Mesendoderm (in vitro differentiated cells): ENCODE data around the gene TRMT1L.

ENCODE experiments used
- DNase-seq: peaks from one replicate; pipeline ENCODE4 v3.0.0; 2013
- H2AK5ac ChIP-seq: 2 replicates; pipeline ENCODE4 v1.6.1; 2013; ENCODE audit warnings: low read length, inconsistent platforms
- H2BK120ac ChIP-seq: 2 replicates; pipeline ENCODE4 v1.6.1; 2013; ENCODE audit warnings: low read depth, mild to moderate bottlenecking, low read length, moderate library complexity, mixed read lengths
- H2BK15ac ChIP-seq: replicated peaks from 2 replicates; pipeline ENCODE4 v1.6.1; 2013; ENCODE audit warnings: low read depth, mild to moderate bottlenecking, moderate library complexity
- H2BK5ac ChIP-seq: 2 replicates; pipeline ENCODE4 v1.6.1; 2013; ENCODE audit warnings: low read length, inconsistent platforms
- H3K18ac ChIP-seq: 2 replicates; pipeline ENCODE4 v1.6.1; 2013; ENCODE audit warnings: mild to moderate bottlenecking, low read length, mixed read lengths
- H3K23ac ChIP-seq: one replicate; pipeline ENCODE4 v1.6.1; 2013; ENCODE audit warnings: low read length
- H3K27ac ChIP-seq: 2 replicates; pipeline ENCODE4 v1.5.1; 2013; ENCODE audit warnings: low read depth, mild to moderate bottlenecking, inconsistent platforms, low read length, moderate library complexity
- H3K27me3 ChIP-seq: 2 replicates; pipeline ENCODE4 v1.6.1; 2013; ENCODE audit warnings: low read length, control low read depth, mild to moderate bottlenecking, inconsistent platforms; ENCODE audit not compliant: insufficient read depth, poor library complexity
- H3K36me3 ChIP-seq: 2 replicates; pipeline ENCODE4 v1.6.1; 2013; ENCODE audit warnings: low read length, inconsistent platforms; ENCODE audit not compliant: control insufficient read depth, insufficient read depth
- H3K4ac ChIP-seq: one replicate; pipeline ENCODE4 v1.6.1; 2013; ENCODE audit warnings: low read depth, mild to moderate bottlenecking, low read length, moderate library complexity
- H3K4me1 ChIP-seq: 2 replicates; pipeline ENCODE4 v1.6.1; 2013; ENCODE audit warnings: low read depth, low read length, inconsistent platforms; ENCODE audit not compliant: control insufficient read depth
- H3K4me2 ChIP-seq: 2 replicates; pipeline ENCODE4 v1.6.1; 2013; ENCODE audit warnings: low read length
- H3K4me3 ChIP-seq: 2 replicates; pipeline ENCODE4 v1.5.1; 2013; ENCODE audit warnings: mild to moderate bottlenecking, low read length
- H3K56ac ChIP-seq: one replicate; pipeline ENCODE4 v1.6.1; 2013; ENCODE audit warnings: low read length
- H3K79me1 ChIP-seq: 2 replicates; pipeline ENCODE4 v1.6.1; 2013; ENCODE audit warnings: low read length, inconsistent platforms
- H3K79me2 ChIP-seq: 2 replicates; pipeline ENCODE4 v1.6.1; 2013; ENCODE audit warnings: mild to moderate bottlenecking, low read length; ENCODE audit not compliant: control insufficient read depth, insufficient read depth
- H3K9ac ChIP-seq: 2 replicates; pipeline ENCODE4 v1.6.1; 2013; ENCODE audit warnings: low read length, inconsistent platforms
- H4K5ac ChIP-seq: one replicate; pipeline ENCODE4 v1.6.1; 2013; ENCODE audit warnings: low read length
- H4K8ac ChIP-seq: one replicate; pipeline ENCODE4 v1.6.1; 2013; ENCODE audit warnings: low read depth, mild to moderate bottlenecking, control low read depth, low read length, moderate library complexity
- WGBS: extraction: QIAGEN DNeasy Blood & Tissue Kit; methylation state at CpG from one replicate; pipeline ENCODE4 v1.1.7; 2013; ENCODE audit warnings: low lambda C conversion rate, missing lambda C conversion rate; ENCODE audit not compliant: insufficient coverage; ENCODE audit errors: extremely low coverage; 5-methylcytosine and 5-hydroxymethylcytosine counted together

Gene TRMT1L

DNA sequence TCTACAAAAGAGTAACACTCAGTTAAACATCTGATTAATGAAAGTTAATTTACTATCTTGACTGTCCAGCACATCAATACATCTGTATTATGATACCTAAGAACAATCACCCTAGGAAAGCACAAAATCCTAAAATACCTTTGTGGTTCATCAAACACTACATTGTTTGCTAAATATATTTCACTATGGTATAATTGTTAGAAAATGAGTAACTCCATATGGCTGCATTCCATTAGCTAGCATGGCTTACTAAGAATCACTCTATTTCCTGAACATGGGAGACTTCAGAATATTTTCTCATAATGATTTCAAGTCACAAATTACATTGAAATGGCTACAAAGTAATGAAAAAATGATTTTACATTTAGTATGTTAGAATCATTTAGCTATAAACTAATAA lies 12.5 kb downstream of the TRMT1L start:
- H4K5ac ChIP-seq, result no peak overlapping the region
- no peak overlapping the region for H3K4ac ChIP-seq
- H3K79me2 ChIP-seq, result no peaks in the 10 kb centered on the region
- H3K79me1 ChIP-seq, result no peaks in the 10 kb centered on the region
- H3K36me3 ChIP-seq, result no peaks in the 10 kb centered on the region
- H3K27ac ChIP-seq, result no peak overlapping the region
- no peaks in the 10 kb centered on the region for H3K27me3 ChIP-seq
- no peak overlapping the region for H3K4me3 ChIP-seq
- no peak overlapping the region for H2BK120ac ChIP-seq
- no peak overlapping the region for H4K8ac ChIP-seq
- no peak overlapping the region for H2BK15ac ChIP-seq
- H3K4me1 ChIP-seq, result no peaks in the 10 kb centered on the region
- no peak overlapping the region for H3K23ac ChIP-seq
- H2AK5ac ChIP-seq, result no peak overlapping the region
- no peak for DNase-seq
- H3K4me2 ChIP-seq, result no peak overlapping the region
- H3K18ac ChIP-seq, result no peak overlapping the region
- H3K9ac ChIP-seq, result no peak overlapping the region
- no peak overlapping the region for H3K56ac ChIP-seq
- H2BK5ac ChIP-seq, result no peak overlapping the region

DNA sequence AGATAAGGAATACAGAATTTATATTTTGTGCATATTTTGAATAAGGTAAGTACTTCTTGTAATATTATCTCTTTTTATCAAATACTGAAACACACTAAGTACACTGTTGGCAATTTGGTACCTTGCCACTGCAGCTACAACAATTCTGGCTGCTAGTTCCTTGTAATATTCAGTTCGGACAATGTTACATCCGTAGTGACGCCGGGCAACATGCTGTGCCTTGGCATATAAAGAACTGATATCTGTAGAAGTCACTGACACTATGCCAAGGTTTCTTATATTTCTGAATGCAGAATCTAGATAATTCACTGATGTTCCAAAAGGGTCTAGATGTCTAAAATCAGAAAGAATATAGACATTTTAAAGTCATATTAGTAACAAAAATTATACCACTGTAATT lies 17.5 kb downstream of the TRMT1L start:
- H3K79me2 ChIP-seq, result no peaks in the 10 kb centered on the region
- no peak overlapping the region for H2AK5ac ChIP-seq
- no peak overlapping the region for H3K56ac ChIP-seq
- no CpG with 5 or more reads among the region's 4 CpGs for WGBS
- H3K9ac ChIP-seq, result no peak overlapping the region
- H3K4me2 ChIP-seq, result no peak overlapping the region
- H3K79me1 ChIP-seq, result no peaks in the 10 kb centered on the region
- H3K4ac ChIP-seq, result no peak overlapping the region
- H3K36me3 ChIP-seq, result no peaks in the 10 kb centered on the region
- H4K5ac ChIP-seq, result no peak overlapping the region
- H3K4me3 ChIP-seq, result no peak overlapping the region
- H2BK120ac ChIP-seq, result no peak overlapping the region
- no peak overlapping the region for H3K23ac ChIP-seq
- no peaks in the 10 kb centered on the region for H3K4me1 ChIP-seq
- DNase-seq, result no peak
- no peak overlapping the region for H3K18ac ChIP-seq
- no peak overlapping the region for H2BK5ac ChIP-seq
- no peak overlapping the region for H4K8ac ChIP-seq
- H2BK15ac ChIP-seq, result no peak overlapping the region
- H3K27me3 ChIP-seq, result no peaks in the 10 kb centered on the region
- no peak overlapping the region for H3K27ac ChIP-seq

DNA sequence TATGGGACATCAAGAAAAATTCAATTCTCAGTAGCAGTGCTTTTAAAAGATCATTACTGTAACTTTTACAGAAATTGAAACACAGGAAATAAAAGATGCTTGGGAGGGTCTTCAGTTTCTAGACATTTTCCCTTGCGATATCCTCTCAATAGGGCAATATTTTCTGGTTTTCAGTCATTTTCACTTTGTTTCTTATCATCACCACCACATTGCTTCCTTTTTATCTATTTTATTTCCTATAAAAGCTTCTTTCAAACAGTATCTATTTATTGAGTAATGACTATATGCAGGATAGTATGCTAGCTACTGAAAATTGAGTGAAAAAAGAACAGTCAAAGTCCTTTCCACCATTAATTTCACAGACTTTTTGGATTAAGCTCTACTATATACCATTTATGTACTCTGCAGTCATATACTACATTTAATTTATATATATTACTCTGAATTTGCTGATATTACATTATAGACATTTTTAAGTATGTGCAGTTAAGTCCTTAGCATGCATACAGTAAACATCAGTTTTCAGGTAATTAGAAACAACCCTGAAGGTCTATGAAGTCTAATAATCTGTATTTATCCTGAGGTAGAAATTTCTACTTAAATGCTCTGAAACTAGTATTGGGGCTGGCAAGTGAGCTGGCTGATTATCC lies 18.7 kb downstream of the TRMT1L start:
- Histone ChIP-seq H2AK5ac (no peak overlapping the region), H3K27me3 (no peaks in the 10 kb centered on the region), H3K79me2 (no peaks in the 10 kb centered on the region), H2BK15ac (no peak overlapping the region), H4K8ac (no peak overlapping the region), H4K5ac (no peak overlapping the region), H3K18ac (no peak overlapping the region), H3K56ac (no peak overlapping the region), H3K27ac (no peak overlapping the region), H3K4me2 (no peak overlapping the region), H3K4me1 (no peaks in the 10 kb centered on the region), H3K4me3 (no peak overlapping the region), H2BK5ac (no peak overlapping the region), H3K36me3 (no peaks in the 10 kb centered on the region), H3K9ac (no peak overlapping the region), H3K23ac (no peak overlapping the region), H3K4ac (no peak overlapping the region), H2BK120ac (no peak overlapping the region), H3K79me1 (no peaks in the 10 kb centered on the region)
- no CpG with 5 or more reads among the region's 1 CpG for WGBS
- DNase-seq, result no peak

GRCh38 chr1:185132534-185132933 lies 24.2 kb downstream of the TRMT1L start:
- H3K79me2 ChIP-seq, result no peaks in the 10 kb centered on the region
- H3K4me2 ChIP-seq, result no peak overlapping the region
- H4K8ac ChIP-seq, result no peak overlapping the region
- no peak overlapping the region for H4K5ac ChIP-seq
- DNase-seq, result no peak
- H2BK5ac ChIP-seq, result no peak overlapping the region
- no peak overlapping the region for H2AK5ac ChIP-seq
- H3K4ac ChIP-seq, result no peak overlapping the region
- H3K79me1 ChIP-seq, result no peaks in the 10 kb centered on the region
- no peaks in the 10 kb centered on the region for H3K27me3 ChIP-seq
- no peak overlapping the region for H3K56ac ChIP-seq
- H3K9ac ChIP-seq, result no peak overlapping the region
- no peak overlapping the region for H3K18ac ChIP-seq
- no peak overlapping the region for H3K27ac ChIP-seq
- whole genome bisulfite sequencing, result no CpG with 5 or more reads among the region's 1 CpG
- H2BK15ac ChIP-seq, result no peak overlapping the region
- H3K23ac ChIP-seq, result no peak overlapping the region
- H3K4me3 ChIP-seq, result no peak overlapping the region
- no peak overlapping the region for H2BK120ac ChIP-seq
- H3K36me3 ChIP-seq, result no peaks in the 10 kb centered on the region
- H3K4me1 ChIP-seq, result no peaks in the 10 kb centered on the region

DNA sequence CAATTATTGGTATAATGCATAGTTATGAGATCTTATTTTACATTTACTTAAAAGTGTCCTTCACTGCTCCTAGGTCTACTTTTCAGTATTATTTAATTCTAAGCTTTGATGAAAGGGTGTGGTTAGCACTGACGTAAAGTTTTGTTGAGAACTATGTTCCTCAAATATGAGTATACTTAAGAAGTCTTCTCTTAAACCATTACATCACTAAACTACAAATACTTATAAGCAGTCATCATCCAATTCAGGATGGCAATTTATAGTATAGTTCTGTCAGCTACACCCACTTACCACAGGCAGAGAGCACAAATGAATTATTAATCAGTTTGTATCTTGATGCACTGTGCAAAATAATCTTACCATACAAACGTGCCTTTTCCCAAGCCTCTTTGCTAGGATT lies 27.0 kb downstream of the TRMT1L start:
- Histone ChIP-seq H4K8ac (no peak overlapping the region), H3K9ac (no peak overlapping the region), H2BK5ac (no peak overlapping the region), H3K4me1 (no peaks in the 10 kb centered on the region), H2BK120ac (no peak overlapping the region), H3K36me3 (no peaks in the 10 kb centered on the region), H3K23ac (no peak overlapping the region), H3K79me2 (no peaks in the 10 kb centered on the region), H3K4me2 (no peak overlapping the region), H3K4ac (no peak overlapping the region), H3K56ac (no peak overlapping the region), H2BK15ac (no peak overlapping the region), H3K27ac (no peak overlapping the region), H3K4me3 (no peak overlapping the region), H3K79me1 (no peaks in the 10 kb centered on the region), H4K5ac (no peak overlapping the region), H2AK5ac (no peak overlapping the region), H3K27me3 (no peaks in the 10 kb centered on the region), H3K18ac (no peak overlapping the region)
- WGBS, result no CpG with 5 or more reads among the region's 2 CpGs
- DNase-seq, result no peak

DNA sequence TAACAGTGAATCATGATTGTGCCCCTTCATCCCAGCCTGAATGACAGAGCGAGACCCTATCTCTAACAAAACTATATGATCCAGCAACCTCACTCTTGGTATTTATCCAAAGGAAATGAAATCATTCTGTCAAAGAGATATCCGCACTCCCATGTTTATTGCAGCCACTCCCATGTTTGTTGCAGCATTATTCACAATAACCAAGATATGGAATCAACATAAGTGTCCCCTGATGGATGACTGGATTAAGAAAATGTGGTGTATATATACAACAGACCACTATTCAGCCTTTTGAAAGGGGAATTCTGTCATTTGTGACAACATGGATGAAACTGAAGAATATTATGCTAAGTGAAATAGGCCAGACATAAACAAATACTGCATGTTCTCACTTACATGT lies 44.4 kb downstream of the TRMT1L start:
- H3K4me1 ChIP-seq, result no peaks in the 10 kb centered on the region
- no peaks in the 10 kb centered on the region for H3K79me1 ChIP-seq
- no peak overlapping the region for H2BK120ac ChIP-seq
- no peak overlapping the region for H2BK15ac ChIP-seq
- no peak overlapping the region for H3K4me3 ChIP-seq
- H2AK5ac ChIP-seq, result no peak overlapping the region
- no peak overlapping the region for H3K9ac ChIP-seq
- H4K8ac ChIP-seq, result no peak overlapping the region
- no peak overlapping the region for H3K56ac ChIP-seq
- no peak overlapping the region for H2BK5ac ChIP-seq
- H3K27me3 ChIP-seq, result no peaks in the 10 kb centered on the region
- no peak overlapping the region for H3K4me2 ChIP-seq
- WGBS, result no CpG with 5 or more reads among the region's 2 CpGs
- H3K18ac ChIP-seq, result no peak overlapping the region
- H4K5ac ChIP-seq, result no peak overlapping the region
- H3K79me2 ChIP-seq, result no peaks in the 10 kb centered on the region
- H3K23ac ChIP-seq, result no peak overlapping the region
- H3K27ac ChIP-seq, result no peak overlapping the region
- no peak overlapping the region for H3K4ac ChIP-seq
- no peak for DNase-seq
- H3K36me3 ChIP-seq, result no peaks in the 10 kb centered on the region
